Testis (tissue), 3 donors: ENCODE results near the gene GPR75. TPM values are rescaled to one million over a fixed set of nuclear protein-coding genes. Genes with fewer than 3 reads are reported as not detected.
"Not testable (repeated sequence)": the region's sequence is repeated elsewhere in the genome, so short reads cannot be mapped to it uniquely, and the experiment has no call there.

Source experiments
- DNase-seq: peaks from one replicate; pipeline ENCODE4 v3.0.0-alpha.2; 2019
- H3K27ac ChIP-seq, 2 donors: fragments of 200-600 bp; sonication (generic); one replicate each; pipeline ENCODE4 v1.5.1; 2019
- H3K27me3 ChIP-seq: fragments of 200-600 bp; sonication (generic); one replicate; pipeline ENCODE4 v1.5.1; 2019
- H3K36me3 ChIP-seq: fragments of 200-600 bp; sonication (generic); one replicate; pipeline ENCODE4 v1.5.1; 2017; ENCODE audit warnings: low read depth; ENCODE audit errors: missing control alignments
- H3K4me1 ChIP-seq: fragments of 200-600 bp; sonication (generic); one replicate; pipeline ENCODE4 v1.5.1; 2019
- H3K4me3 ChIP-seq, 2 donors: fragments of 200-600 bp; sonication (generic); one replicate each; pipeline ENCODE4 v1.5.1; 2017 to 2019
- H3K9me3 ChIP-seq: fragments of 200-600 bp; sonication (generic); one replicate; pipeline ENCODE4 v1.5.1; 2017
- POLR2A ChIP-seq: fragments of 450-650 bp; IDR thresholded peaks from one replicate; pipeline ENCODE4 v1.6.1; 2017; ENCODE audit warnings: antibody characterized with exemption, mild to moderate bottlenecking, moderate library complexity
- WGBS, 2 donors: methylation state at CpG; one replicate each; pipeline ENCODE4 v1.1.5; 2018; 5-methylcytosine and 5-hydroxymethylcytosine counted together
- intact Hi-C: fragments of 100-400 bp; cut with DNase I; formaldehyde crosslinking; loops from one replicate; pipeline ENCODE4 v1.15.1; 2023; ENCODE audit warnings: low total_unique reads
- polyA plus RNA-seq: library from polyadenylated mRNA; stranded (reverse); fragments of 350-450 nt; fragmentation: Illumina TruSeq; extraction: RNeasy Lipid Tissue Mini Kit (QIAGEN cat#74804); gene quantifications from one replicate; pipeline ENCODE4 v1.2.3, GENCODE V29; 2014; ENCODE audit warnings: low read depth, low replicate concordance; ENCODE audit not compliant: insufficient read depth
- total RNA-seq, 2 donors: library from RNA; depleted of rRNA; stranded (reverse); fragments of >200 nt; gene quantifications; one replicate each; pipeline ENCODE4 v1.2.3, GENCODE V29; 2016
- TF ChIP-seq, protein P1 (sequence below), 3 experiments: fragments of 450-650 bp in 2 of 3; fragments of 200-600 bp in 1 of 3; sonication (generic) in 1 of 3; IDR thresholded peaks; one replicate each; pipeline ENCODE4 v1.5.1; 2016 to 2019; ENCODE audit warnings: antibody characterized with exemption in 3 of 3, mild to moderate bottlenecking in 2 of 3, moderate library complexity in 1 of 3

The GPR75 gene
- total and polyA plus RNA-seq, 3 donors from 2014 or later = 2.3 to 6.8 (median 6.5) TPM

DNA sequence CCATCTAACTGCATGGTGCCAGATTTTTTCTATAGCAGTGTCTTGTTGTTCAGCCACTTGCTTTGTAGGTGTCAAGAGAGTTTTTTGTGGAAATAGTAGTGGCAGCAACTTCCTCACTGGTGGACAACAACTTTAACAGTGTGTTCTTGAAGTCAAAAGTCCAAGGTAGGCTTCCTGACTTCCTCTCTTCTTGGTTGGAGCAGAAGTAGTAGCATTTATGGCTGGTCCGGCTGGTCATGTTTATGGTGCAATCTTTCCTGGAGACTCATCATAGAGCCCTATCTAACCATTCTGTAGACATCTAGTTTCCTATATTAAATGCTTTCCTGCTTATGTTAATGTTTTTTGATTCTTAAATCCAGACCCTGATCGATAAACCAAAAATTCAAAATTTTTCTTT lies 11.7 kb downstream of the GPR75 start:
- DNase-seq = no peak
- no peak overlapping the region for H3K27ac ChIP-seq
- H3K4me1 ChIP-seq = no peaks in the 10 kb centered on the region
- no peaks in the 10 kb centered on the region for H3K36me3 ChIP-seq
- WGBS, 2 donors = 93% methylated on average over 2 of the region's 2 CpGs
- no peaks in the 10 kb centered on the region for H3K9me3 ChIP-seq
- no peaks in the 10 kb centered on the region for H3K27me3 ChIP-seq
- intact Hi-C loops = no loop called here
- TF ChIP-seq, protein P1, sequence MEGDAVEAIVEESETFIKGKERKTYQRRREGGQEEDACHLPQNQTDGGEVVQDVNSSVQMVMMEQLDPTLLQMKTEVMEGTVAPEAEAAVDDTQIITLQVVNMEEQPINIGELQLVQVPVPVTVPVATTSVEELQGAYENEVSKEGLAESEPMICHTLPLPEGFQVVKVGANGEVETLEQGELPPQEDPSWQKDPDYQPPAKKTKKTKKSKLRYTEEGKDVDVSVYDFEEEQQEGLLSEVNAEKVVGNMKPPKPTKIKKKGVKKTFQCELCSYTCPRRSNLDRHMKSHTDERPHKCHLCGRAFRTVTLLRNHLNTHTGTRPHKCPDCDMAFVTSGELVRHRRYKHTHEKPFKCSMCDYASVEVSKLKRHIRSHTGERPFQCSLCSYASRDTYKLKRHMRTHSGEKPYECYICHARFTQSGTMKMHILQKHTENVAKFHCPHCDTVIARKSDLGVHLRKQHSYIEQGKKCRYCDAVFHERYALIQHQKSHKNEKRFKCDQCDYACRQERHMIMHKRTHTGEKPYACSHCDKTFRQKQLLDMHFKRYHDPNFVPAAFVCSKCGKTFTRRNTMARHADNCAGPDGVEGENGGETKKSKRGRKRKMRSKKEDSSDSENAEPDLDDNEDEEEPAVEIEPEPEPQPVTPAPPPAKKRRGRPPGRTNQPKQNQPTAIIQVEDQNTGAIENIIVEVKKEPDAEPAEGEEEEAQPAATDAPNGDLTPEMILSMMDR (IDR thresholded peaks at IDR 0.05) = no peak
- TF ChIP-seq POLR2A = no peak
- no peak overlapping the region for H3K4me3 ChIP-seq

DNA sequence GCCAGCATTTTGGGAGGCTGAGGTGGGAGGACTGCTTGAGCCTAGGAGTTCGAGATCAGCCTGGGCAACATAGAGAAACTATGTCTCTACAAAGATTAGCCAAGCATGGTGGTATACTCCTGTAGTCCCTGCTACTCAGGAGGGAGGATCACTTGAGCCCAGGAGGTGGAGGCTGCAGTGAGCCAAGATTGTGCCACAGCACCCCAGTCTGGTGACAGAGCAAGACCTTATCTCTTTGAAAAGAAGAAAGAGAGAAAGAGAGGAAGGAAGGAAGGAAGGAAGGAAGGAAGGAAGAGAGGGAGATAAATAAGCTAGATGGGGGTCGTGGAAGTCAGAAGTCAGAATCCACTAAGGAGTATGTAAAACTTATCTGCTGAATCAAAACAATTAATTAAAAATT lies 16.2 kb downstream of the GPR75 start:
- DNase-seq = no peak
- TF ChIP-seq, protein P1 (IDR thresholded peaks at IDR 0.05) = no peak
- no peak for TF ChIP-seq POLR2A

DNA sequence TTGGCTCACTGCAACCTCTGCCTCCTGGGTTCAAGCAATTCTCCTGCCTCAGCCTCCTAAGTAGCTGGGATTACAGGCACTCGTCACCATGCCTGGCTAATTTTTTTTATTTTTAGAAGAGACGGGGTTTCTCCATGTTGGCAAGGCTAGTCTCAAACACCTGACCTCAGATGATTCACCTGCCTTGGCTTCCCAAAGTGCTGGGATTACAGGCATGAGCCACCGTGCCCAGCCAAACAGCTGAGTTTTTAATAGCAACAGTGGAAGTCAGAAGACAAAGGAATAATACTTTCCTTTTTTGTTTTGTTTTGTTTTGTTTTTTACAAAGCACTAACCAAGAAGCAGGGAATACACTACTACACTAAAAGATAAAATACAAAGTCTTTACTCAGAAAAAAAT lies 16.9 kb downstream of the GPR75 start:
- Histone ChIP-seq H3K27ac (no peak overlapping the region), H3K9me3 (no peaks in the 10 kb centered on the region), H3K4me3 (no peak overlapping the region), H3K4me1 (no peaks in the 10 kb centered on the region), H3K36me3 (no peaks in the 10 kb centered on the region), H3K27me3 (no peaks in the 10 kb centered on the region)
- intact Hi-C loops = no loop called here
- no peak for DNase-seq
- TF ChIP-seq POLR2A = no peak
- TF ChIP-seq, protein P1 (IDR thresholded peaks at IDR 0.05) = no peak
- WGBS, 2 donors = 82 to 84% methylated on average over 3 of the region's 3 CpGs

More for the DNA sequence above, 16.2 kb downstream of the GPR75 start:
- H3K27ac ChIP-seq = no peak overlapping the region
- intact Hi-C loops = no loop called here
- no peaks in the 10 kb centered on the region for H3K4me1 ChIP-seq
- no peaks in the 10 kb centered on the region for H3K36me3 ChIP-seq
- WGBS, 2 donors = 60 to 72% methylated on average over 2 of the region's 2 CpGs
- no peaks in the 10 kb centered on the region for H3K27me3 ChIP-seq
- H3K9me3 ChIP-seq = no peaks in the 10 kb centered on the region
- H3K4me3 ChIP-seq = no peak overlapping the region

DNA sequence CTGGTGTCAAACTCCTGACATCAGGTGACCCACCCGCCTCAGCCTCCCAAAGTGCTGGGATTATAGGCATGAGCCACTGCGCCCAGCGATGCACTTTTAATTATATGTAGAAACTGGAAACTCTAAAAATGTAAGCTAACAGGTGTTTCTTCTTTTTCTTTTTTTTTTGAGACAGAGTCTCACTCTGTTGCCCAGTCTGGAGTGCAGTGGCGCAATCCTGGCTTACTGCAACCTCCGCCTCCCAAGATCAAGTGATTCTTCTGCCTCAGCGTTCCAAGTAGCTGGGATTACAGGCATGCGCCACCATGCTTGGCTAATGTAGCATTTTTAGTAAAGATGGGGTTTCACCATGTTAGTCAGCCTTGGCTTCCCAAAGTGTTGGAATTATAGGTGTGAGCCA lies 18.1 kb downstream of the GPR75 start:
- H3K9me3 ChIP-seq, intact Hi-C loops, H3K27me3 ChIP-seq, H3K36me3 ChIP-seq, H3K4me1 ChIP-seq, H3K4me3 ChIP-seq, H3K27ac ChIP-seq, DNase-seq: not testable (repeated sequence)
- WGBS, 2 donors = 84 to 95% methylated on average over 7 of the region's 7 CpGs

DNA sequence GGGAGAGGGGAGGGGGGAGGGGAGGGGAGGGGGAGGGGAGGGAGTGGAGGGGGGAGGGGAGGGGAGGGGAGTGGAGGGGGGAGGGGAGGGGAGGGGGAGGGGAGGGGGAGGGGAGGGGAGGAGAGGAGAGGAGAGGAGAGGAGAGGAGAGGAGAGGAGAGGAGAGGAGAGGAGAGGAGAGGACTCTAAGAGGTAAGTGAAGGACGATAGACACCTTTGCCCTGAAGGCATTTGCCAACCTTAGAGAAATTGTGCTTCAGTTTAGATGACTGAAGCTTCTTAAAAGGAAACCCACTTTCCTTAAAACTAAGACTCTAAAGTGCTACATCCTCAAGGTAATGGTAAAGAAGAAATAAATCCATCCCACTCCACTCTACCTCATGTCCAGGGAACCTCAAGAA lies 19.2 kb downstream of the GPR75 start:
- intact Hi-C loops = no loop called here
- no peaks in the 10 kb centered on the region for H3K9me3 ChIP-seq
- no peaks in the 10 kb centered on the region for H3K36me3 ChIP-seq
- no peak overlapping the region for H3K27ac ChIP-seq
- no peaks in the 10 kb centered on the region for H3K4me1 ChIP-seq
- no peak for TF ChIP-seq POLR2A
- TF ChIP-seq, protein P1 (IDR thresholded peaks at IDR 0.05) = no peak
- 78 to 85% methylated on average over 1 of the region's 1 CpG for WGBS, 2 donors
- DNase-seq = no peak
- no peak overlapping the region for H3K4me3 ChIP-seq
- H3K27me3 ChIP-seq = no peaks in the 10 kb centered on the region

DNA sequence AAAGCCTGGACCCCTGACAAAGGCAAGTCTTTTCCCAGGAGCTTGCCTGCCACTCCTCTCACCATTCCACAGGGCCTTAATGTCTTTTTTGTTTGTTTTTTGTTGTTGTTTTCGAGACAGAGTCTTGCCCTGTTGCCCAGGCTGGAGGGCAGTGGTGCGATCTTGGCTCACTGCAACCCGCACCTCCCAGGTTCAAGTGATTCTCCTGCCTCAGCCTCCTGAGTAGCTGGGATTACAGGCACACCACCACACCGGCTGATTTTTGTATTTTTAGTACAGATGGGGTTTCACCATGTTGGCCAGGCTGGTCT lies 29.8 kb downstream of the GPR75 start:
- not testable (repeated sequence) for H3K36me3 ChIP-seq
- 82 to 93% methylated on average over 4 of the region's 4 CpGs for WGBS, 2 donors

More for the DNA sequence above, 29.8 kb downstream of the GPR75 start:
- H3K9me3 ChIP-seq, intact Hi-C loops, H3K27ac ChIP-seq, H3K4me3 ChIP-seq, H3K27me3 ChIP-seq, DNase-seq: not testable (repeated sequence)
- H3K4me1 ChIP-seq = peaks cover 14% of the 10 kb centered on the region
